VCaP (cell line): Measurements from ENCODE around the gene OTUB1.
A peak's percentile ranks its signal among the peaks of the same experiment; 100 is the strongest.

Experiments used
- H3K27ac ChIP-seq: fragments of 450-650 bp; 2 replicates; pipeline ENCODE4 v1.5.1; 2017
- TF ChIP-seq, protein P1 (sequence below): fragments of 450-650 bp; conservative IDR thresholded peaks from 2 replicates; pipeline ENCODE4 v1.5.1; 2017; ENCODE audit warnings: mild to moderate bottlenecking, moderate library complexity

The OTUB1 gene

DNA sequence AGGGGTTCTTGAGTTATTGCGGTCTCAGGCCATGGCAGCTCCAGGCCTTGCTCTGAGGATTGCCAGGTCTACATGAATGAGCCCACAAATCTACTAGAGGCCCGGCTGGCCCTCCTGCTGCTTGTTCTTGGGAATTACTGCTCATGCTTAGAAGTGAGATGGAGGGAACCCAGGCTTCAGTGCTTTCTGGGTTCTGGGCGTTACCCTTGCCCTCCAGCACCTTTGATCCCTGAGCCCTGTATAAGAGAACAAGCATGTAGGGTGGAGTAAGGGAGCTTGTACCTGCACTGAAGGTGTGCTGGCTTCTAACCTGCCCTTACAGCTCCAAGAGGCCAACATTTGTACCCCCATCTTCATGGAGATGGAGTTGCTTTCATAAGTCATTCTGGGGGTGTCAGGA is 43.4 kb upstream of the OTUB1 start:
- H3K27ac ChIP-seq = no peak overlapping the region; the same call in 1 of the 2 replicates
- TF ChIP-seq, protein P1, sequence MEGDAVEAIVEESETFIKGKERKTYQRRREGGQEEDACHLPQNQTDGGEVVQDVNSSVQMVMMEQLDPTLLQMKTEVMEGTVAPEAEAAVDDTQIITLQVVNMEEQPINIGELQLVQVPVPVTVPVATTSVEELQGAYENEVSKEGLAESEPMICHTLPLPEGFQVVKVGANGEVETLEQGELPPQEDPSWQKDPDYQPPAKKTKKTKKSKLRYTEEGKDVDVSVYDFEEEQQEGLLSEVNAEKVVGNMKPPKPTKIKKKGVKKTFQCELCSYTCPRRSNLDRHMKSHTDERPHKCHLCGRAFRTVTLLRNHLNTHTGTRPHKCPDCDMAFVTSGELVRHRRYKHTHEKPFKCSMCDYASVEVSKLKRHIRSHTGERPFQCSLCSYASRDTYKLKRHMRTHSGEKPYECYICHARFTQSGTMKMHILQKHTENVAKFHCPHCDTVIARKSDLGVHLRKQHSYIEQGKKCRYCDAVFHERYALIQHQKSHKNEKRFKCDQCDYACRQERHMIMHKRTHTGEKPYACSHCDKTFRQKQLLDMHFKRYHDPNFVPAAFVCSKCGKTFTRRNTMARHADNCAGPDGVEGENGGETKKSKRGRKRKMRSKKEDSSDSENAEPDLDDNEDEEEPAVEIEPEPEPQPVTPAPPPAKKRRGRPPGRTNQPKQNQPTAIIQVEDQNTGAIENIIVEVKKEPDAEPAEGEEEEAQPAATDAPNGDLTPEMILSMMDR = no peak

DNA sequence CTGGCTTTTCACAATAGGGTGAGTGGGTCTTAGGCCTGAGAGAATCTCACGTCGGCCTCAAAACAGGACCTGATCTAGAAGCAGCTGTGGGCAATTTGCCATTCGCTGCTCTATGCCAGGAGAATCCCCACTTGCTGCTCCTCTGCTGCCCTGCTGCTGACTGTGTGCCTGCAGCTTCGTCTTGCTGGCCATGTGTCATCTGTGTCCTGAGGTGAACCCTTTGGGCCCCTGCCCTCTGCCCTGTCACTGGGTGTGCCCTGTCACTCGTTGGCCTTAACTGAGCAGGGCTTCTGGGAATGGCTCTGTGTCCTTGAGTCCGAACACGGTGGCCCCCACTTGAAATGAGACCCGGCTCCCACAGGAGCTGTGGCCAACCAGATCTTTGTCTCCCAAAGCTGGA is 41.3 kb upstream of the OTUB1 start:
- H3K27ac ChIP-seq = peak overlapping the region; percentile 64

DNA sequence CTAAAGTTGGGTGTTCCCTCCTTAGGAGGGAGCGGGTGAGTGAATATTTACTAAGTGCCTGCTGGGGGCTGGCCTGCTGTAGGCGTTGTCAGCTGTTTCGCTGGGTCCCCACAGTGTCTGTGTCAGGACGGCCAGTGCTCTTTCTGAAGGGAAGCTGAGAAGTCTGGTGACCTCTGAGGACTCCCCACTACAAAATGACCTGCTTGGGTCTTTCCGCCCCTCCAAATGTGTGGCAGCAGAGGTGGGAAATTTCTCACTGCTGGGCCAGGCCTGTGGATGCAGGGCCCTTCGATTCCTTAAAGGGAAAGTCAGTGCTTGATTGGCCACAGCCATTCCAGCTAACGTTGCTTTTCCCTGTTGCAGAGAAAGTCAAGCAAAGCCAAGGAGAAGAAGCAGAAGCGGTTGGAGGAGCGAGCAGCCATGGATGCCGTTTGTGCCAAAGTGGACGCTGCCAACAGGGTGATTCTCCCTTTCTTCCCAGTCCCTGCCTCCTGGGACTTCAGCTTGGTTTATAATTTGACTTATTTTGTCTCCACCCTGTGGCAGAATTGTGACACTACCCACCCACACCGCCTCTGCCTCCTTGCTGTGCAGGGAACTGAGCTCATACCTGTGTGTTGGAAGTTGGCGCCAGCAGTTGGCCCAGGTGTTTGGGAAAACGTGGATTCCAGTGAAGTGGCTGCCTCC is 40.6 kb upstream of the OTUB1 start:
- peak overlapping the region; percentile 64 for H3K27ac ChIP-seq
- TF ChIP-seq, protein P1 = peak; percentile 100

More for the DNA sequence above, 41.3 kb upstream of the OTUB1 start:
- TF ChIP-seq, protein P1 = no peak

DNA sequence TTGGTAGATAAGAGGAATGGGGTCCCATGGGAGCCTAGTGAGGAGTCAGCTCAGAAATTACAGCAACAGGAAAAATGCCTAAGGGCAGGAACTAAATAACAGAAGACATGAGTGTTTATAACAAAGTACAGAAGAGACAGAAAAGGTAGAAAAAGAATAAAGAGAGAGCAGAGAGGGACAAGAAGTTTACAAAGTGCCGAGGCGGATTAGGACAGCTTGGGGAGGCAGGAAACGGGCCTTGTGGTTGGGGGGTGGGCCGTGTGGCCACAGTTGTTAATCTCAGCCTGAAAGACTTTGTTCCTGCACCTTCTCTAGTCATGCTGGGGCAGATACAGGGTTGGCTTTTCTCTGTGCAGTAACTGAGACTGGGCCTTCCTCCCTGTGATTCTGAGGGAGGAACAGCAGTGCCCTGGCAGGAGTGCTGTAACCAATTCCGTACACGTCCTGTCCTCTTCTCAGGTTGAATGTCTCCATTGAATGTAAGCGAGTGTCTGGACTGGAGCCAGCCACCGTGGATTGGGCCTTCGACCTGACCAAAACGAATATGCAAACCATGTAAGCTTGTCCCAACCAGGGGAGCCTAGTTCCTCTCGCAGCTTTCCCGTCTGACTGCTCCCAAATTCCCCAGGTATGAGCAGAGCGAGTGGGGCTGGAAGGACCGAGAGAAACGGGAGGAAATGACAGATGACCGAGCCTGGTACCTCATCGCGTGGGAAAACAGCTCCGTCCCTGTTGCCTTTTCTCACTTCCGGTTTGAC is 34.3 kb upstream of the OTUB1 start:
- no peak overlapping the region; the same call in 1 of the 2 replicates for H3K27ac ChIP-seq
- TF ChIP-seq, protein P1 = no peak

DNA sequence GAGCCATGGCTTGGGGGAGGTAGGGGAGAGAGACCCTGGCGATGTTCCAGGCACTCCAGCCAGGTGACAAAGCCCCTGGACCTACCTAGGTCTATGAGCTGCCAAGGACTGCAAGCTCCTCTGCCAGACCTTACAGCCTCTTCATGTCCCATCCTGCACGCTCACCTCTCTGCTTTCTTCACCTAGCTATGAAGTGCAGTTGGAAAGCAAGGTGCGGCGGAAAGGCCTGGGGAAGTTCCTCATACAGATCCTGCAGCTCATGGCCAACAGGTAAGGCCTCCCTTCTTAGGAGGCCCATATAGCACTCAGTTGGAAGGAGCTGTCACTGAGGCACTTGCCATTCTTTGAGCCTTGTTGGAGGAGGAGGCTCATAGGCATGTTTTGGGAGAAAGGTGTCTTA is 33.7 kb upstream of the OTUB1 start:
- no peak overlapping the region for H3K27ac ChIP-seq
- TF ChIP-seq, protein P1 = no peak

DNA sequence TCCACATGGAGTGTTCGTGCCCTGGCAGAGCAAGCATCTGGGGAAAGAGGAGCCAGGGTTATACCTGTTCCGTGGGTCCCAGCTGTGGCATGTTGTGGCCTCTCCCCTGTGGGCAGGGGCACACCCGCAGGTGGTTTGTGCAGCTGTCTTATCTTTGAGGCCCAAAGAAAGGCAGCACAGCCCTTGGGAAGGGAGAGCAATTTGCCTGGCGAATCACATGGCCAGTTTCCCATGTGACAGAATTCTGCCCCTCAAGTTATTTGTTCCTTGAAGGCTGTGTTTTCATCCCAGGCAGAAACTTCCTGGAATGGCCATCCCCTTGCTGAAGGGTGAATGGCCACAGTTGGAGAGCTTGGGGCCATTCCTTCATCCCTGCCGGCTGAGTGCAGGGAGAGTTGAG is 28.2 kb upstream of the OTUB1 start:
- TF ChIP-seq, protein P1 = no peak
- H3K27ac ChIP-seq = no peak overlapping the region

DNA sequence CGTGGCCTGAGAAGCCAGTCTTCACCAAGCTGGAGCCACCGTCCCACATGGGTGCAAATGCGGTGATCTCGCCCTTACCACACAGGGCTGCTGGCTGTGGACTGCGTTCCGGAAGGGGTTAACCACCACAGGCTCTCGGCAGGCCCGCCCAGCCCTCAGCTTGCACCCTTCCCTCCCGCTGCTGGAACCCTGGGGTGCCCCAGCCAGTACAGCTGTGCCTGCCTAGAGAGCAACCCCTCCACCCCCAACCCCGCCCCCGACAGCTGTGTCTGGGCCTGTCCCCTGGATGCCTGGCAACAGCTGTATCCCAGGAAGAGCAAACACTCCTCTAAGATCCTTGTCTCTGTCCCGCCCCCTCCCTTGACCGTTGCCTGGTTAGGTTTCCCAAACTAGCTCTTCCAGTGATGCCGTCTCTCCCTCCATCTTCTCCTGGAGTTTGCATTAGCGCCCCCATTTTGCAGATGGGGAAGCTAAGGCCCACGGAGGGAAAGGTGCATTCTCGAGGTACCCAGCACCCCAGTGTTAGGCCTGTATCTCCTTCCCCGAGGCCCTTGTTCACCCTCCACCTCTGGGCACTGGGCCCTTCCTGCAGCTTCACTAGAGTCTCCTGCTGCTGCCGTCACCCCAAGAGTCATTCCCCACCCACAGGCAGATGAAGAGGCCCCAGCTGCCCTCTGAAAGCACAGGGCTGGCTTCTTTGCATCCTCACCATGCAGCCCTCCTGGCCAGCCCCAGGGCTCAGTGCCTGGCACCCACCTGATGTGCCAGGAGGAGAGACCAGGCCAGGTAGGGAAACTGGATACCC is 24.4 kb upstream of the OTUB1 start:
- peak overlapping the region; percentile 13; the same call in 1 of the 2 replicates for H3K27ac ChIP-seq

More for the DNA sequence above, 24.4 kb upstream of the OTUB1 start:
- TF ChIP-seq, protein P1 = no peak
